HepG2 (cell line): ENCODE data around the gene HARBI1. TPM values are rescaled to one million over a fixed set of nuclear protein-coding genes. Genes with fewer than 3 reads are reported as not detected.

ENCODE experiments used
- CBX2 ChIP-seq, 2 experiments: fragments of 200-600 bp in 1 of 2; sonication (generic); formaldehyde crosslinking in 1 of 2; IDR thresholded peaks; 2 replicates each; pipeline versions ENCODE4 v1.7.0 to v1.8.1; 2018 to 2022; ENCODE audit warnings: low read depth in 2 of 2, low read length in 1 of 2, mild to moderate bottlenecking in 1 of 2, missing genetic modification reagents in 1 of 2
- CEBPG ChIP-seq: IDR thresholded peaks from 2 replicates; pipeline ENCODE4 v1.6.1; 2016
- GLI4 ChIP-seq: sonication (generic); formaldehyde crosslinking; IDR thresholded peaks from 2 replicates; pipeline ENCODE4 v1.5.1; 2020; ENCODE audit warnings: missing genetic modification reagents, mild to moderate bottlenecking, moderate library complexity, borderline replicate concordance
- KMT2A ChIP-seq: sonication (generic); formaldehyde crosslinking; IDR thresholded peaks from 2 replicates; pipeline ENCODE4 v1.4.0; 2020; ENCODE audit warnings: missing genetic modification reagents
- NBN ChIP-seq: fragments of 450-650 bp; conservative IDR thresholded peaks from 2 replicates; pipeline ENCODE4 v1.6.1; 2017
- PLRG1 ChIP-seq: fragments of 450-650 bp; conservative IDR thresholded peaks from 2 replicates; pipeline ENCODE4 v1.6.1; 2016
- SPEN ChIP-seq: sonication (generic); formaldehyde crosslinking; IDR thresholded peaks from 2 replicates; pipeline ENCODE4 v1.5.1; 2020; ENCODE audit warnings: low read depth, mild to moderate bottlenecking, missing genetic modification reagents
- TSC22D2 ChIP-seq: sonication (generic); formaldehyde crosslinking; IDR thresholded peaks from 2 replicates; pipeline ENCODE4 v1.5.1; 2020; ENCODE audit warnings: missing genetic modification reagents, mild to moderate bottlenecking, borderline replicate concordance
- ZKSCAN8 ChIP-seq: IDR thresholded peaks from 2 replicates; pipeline ENCODE4 v1.6.1; 2016; ENCODE audit warnings: borderline replicate concordance, missing genetic modification reagents, missing compliant biosample characterization
- ZNF33B ChIP-seq: sonication (generic); formaldehyde crosslinking; IDR thresholded peaks from 2 replicates; pipeline ENCODE4 v1.5.1; 2020; ENCODE audit warnings: mild to moderate bottlenecking, missing genetic modification reagents
- ZNF430 ChIP-seq: sonication (generic); formaldehyde crosslinking; IDR thresholded peaks from 2 replicates; pipeline ENCODE4 v1.9.0; 2021; ENCODE audit warnings: mild to moderate bottlenecking, missing genetic modification reagents
- ZNF7 ChIP-seq: IDR thresholded peaks from 2 replicates; pipeline ENCODE4 v1.6.1; 2016; ENCODE audit warnings: missing biosample characterization, missing genetic modification reagents
- ZNF766 ChIP-seq: sonication (generic); formaldehyde crosslinking; IDR thresholded peaks from 2 replicates; pipeline ENCODE4 v1.5.0; 2020; ENCODE audit warnings: missing genetic modification reagents, borderline replicate concordance
- polyA plus RNA-seq, 8 experiments: library from polyadenylated mRNA; depleted of rRNA in 3 of 8; stranded (reverse) in 7 of 8; unstranded in 1 of 8; fragments of >200 nt; fragmentation: Illumina TruSeq in 4 of 8; extraction: Trizol in 4 of 8; gene quantifications; 2 replicates each; pipeline versions ENCODE4 v1.2.1 to v1.2.3, GENCODE V29; 2011 to 2016; ENCODE audit warnings: low read depth in 4 of 8, missing spikeins in 1 of 8, mixed read lengths in 1 of 8; ENCODE audit not compliant: insufficient read depth in 1 of 8
- total RNA-seq, 5 experiments: library from RNA; depleted of rRNA; stranded (reverse); fragments of >200 nt; fragmentation: Illumina TruSeq; extraction: Trizol; gene quantifications; 2 replicates each; pipeline ENCODE4 v1.2.3, GENCODE V29; 2016; ENCODE audit warnings: low read depth in 1 of 5
- TF ChIP-seq, protein P1 (sequence below): sonication (generic); formaldehyde crosslinking; IDR thresholded peaks from 2 replicates; pipeline ENCODE4 v1.5.0; 2020; ENCODE audit warnings: mild to moderate bottlenecking, missing genetic modification reagents
- TF ChIP-seq, protein P2 (sequence below): sonication (generic); formaldehyde crosslinking; conservative IDR thresholded peaks from 2 replicates; pipeline ENCODE4 v1.8.0; 2022; ENCODE audit warnings: missing genetic modification reagents
- TF ChIP-seq, protein P3 (sequence below): sonication (generic); formaldehyde crosslinking; IDR thresholded peaks from 2 replicates; pipeline ENCODE4 v1.4.0; 2020; ENCODE audit warnings: mild to moderate bottlenecking, low read depth, missing genetic modification reagents
- TF ChIP-seq, protein P4 (sequence below): sonication (generic); formaldehyde crosslinking; IDR thresholded peaks from 2 replicates; pipeline ENCODE4 v1.4.0; 2020; ENCODE audit warnings: missing genetic modification reagents
- TF ChIP-seq, protein P5 (sequence below): sonication (generic); formaldehyde crosslinking; IDR thresholded peaks from 2 replicates; pipeline ENCODE4 v1.5.0; 2020; ENCODE audit warnings: missing genetic modification reagents

The HARBI1 gene
- total and polyA plus RNA-seq, 2 of the 13 experiments (the other 11 are each of a cell fraction or from before 2014, with no cell fraction given) = 2.5 to 4.8 TPM

DNA sequence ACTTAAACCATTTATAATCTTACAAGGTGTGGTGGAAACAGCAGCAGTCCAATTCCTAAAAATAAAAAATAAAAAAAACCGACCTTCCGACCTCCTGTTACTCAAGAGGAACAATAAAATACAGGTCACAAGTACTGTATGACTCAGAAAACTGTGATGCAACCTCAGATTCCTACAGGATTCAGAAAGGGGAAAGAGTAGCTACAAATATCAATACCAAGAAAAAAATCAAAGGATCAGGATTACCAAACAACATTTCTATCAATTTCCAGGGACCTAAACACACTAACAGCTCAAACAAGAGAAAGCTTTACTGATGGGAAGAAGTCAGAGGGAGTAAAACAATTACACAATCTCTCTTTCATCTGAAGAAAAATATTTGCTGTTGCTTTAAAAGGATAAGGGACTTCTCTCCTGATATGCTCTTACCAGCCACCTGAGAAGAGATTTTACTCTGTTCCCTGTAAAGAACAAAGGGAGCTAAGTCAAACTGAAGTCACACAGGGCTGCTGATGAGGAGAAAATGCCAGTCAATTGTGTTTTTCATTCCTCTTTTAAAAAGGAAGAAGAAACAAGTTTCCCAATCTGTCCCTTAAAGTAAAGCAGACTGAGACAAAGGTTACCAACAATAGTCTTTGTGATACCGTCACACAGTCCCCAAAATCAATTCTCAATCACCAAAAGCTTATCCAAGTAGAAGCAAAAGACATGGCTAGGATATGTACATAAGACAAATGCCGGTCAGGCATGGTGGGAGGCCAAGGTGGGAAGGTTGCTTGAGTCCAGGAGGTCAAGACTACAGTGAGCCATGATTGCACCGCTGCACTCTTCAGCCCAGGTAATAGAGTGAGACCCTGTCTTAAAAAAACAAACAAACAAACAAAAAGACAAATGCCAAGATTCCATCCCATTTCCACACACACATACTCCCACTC is 62.5 kb downstream of the HARBI1 start (continued):
- TF ChIP-seq, protein P1, sequence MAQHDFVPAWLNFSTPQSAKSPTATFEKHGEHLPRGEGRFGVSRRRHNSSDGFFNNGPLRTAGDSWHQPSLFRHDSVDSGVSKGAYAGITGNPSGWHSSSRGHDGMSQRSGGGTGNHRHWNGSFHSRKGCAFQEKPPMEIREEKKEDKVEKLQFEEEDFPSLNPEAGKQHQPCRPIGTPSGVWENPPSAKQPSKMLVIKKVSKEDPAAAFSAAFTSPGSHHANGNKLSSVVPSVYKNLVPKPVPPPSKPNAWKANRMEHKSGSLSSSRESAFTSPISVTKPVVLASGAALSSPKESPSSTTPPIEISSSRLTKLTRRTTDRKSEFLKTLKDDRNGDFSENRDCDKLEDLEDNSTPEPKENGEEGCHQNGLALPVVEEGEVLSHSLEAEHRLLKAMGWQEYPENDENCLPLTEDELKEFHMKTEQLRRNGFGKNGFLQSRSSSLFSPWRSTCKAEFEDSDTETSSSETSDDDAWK (CRISPR knock-in tag) = no peak
- TF ChIP-seq PLRG1 (no peak), TSC22D2 (no peak), ZKSCAN8 (CRISPR knock-in tag) (no peak), GLI4 (CRISPR knock-in tag) (0 out of 2 replicates have a peak, but pooled peaks have one; percentile 26), ZNF430 (0 out of 2 replicates have a peak, but pooled peaks have one; percentile 29), NBN (no peak), KMT2A (CRISPR knock-in tag) (no peak), SPEN (no peak), ZNF766 (CRISPR knock-in tag) (no peak), ZNF7 (CRISPR knock-in tag) (no peak), CEBPG (CRISPR knock-in tag) (peak; percentile 96), ZNF33B (CRISPR knock-in tag) (no peak; the same call in 1 of the 2 replicates), CBX2 (IDR thresholded peaks at IDR 0.05; ENCODE audit: low read depth, low read length) (no peak), CBX2 (CRISPR knock-in tag; IDR thresholded peaks at IDR 0.05; ENCODE audit: low read depth) (no peak)
- TF ChIP-seq, protein P2, sequence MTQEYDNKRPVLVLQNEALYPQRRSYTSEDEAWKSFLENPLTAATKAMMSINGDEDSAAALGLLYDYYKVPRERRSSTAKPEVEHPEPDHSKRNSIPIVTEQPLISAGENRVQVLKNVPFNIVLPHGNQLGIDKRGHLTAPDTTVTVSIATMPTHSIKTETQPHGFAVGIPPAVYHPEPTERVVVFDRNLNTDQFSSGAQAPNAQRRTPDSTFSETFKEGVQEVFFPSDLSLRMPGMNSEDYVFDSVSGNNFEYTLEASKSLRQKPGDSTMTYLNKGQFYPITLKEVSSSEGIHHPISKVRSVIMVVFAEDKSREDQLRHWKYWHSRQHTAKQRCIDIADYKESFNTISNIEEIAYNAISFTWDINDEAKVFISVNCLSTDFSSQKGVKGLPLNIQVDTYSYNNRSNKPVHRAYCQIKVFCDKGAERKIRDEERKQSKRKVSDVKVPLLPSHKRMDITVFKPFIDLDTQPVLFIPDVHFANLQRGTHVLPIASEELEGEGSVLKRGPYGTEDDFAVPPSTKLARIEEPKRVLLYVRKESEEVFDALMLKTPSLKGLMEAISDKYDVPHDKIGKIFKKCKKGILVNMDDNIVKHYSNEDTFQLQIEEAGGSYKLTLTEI (CRISPR knock-in tag) = no peak
- TF ChIP-seq, protein P3, sequence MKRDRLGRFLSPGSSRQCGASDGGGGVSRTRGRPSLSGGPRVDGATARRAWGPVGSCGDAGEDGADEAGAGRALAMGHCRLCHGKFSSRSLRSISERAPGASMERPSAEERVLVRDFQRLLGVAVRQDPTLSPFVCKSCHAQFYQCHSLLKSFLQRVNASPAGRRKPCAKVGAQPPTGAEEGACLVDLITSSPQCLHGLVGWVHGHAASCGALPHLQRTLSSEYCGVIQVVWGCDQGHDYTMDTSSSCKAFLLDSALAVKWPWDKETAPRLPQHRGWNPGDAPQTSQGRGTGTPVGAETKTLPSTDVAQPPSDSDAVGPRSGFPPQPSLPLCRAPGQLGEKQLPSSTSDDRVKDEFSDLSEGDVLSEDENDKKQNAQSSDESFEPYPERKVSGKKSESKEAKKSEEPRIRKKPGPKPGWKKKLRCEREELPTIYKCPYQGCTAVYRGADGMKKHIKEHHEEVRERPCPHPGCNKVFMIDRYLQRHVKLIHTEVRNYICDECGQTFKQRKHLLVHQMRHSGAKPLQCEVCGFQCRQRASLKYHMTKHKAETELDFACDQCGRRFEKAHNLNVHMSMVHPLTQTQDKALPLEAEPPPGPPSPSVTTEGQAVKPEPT = no peak
- TF ChIP-seq, protein P4, sequence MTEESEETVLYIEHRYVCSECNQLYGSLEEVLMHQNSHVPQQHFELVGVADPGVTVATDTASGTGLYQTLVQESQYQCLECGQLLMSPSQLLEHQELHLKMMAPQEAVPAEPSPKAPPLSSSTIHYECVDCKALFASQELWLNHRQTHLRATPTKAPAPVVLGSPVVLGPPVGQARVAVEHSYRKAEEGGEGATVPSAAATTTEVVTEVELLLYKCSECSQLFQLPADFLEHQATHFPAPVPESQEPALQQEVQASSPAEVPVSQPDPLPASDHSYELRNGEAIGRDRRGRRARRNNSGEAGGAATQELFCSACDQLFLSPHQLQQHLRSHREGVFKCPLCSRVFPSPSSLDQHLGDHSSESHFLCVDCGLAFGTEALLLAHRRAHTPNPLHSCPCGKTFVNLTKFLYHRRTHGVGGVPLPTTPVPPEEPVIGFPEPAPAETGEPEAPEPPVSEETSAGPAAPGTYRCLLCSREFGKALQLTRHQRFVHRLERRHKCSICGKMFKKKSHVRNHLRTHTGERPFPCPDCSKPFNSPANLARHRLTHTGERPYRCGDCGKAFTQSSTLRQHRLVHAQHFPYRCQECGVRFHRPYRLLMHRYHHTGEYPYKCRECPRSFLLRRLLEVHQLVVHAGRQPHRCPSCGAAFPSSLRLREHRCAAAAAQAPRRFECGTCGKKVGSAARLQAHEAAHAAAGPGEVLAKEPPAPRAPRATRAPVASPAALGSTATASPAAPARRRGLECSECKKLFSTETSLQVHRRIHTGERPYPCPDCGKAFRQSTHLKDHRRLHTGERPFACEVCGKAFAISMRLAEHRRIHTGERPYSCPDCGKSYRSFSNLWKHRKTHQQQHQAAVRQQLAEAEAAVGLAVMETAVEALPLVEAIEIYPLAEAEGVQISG (CRISPR knock-in tag) = no peak
- TF ChIP-seq, protein P5, sequence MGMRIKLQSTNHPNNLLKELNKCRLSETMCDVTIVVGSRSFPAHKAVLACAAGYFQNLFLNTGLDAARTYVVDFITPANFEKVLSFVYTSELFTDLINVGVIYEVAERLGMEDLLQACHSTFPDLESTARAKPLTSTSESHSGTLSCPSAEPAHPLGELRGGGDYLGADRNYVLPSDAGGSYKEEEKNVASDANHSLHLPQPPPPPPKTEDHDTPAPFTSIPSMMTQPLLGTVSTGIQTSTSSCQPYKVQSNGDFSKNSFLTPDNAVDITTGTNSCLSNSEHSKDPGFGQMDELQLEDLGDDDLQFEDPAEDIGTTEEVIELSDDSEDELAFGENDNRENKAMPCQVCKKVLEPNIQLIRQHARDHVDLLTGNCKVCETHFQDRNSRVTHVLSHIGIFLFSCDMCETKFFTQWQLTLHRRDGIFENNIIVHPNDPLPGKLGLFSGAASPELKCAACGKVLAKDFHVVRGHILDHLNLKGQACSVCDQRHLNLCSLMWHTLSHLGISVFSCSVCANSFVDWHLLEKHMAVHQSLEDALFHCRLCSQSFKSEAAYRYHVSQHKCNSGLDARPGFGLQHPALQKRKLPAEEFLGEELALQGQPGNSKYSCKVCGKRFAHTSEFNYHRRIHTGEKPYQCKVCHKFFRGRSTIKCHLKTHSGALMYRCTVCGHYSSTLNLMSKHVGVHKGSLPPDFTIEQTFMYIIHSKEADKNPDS (CRISPR knock-in tag) = 0 out of 2 replicates have a peak, but pooled peaks have one; percentile 78
